Sigmoid colon (tissue), 7 donors: ENCODE measurements around the gene PTH. TPM values are rescaled to one million over a fixed set of nuclear protein-coding genes. Genes with fewer than 3 reads are reported as not detected.
A peak's percentile ranks its signal among the peaks of the same experiment; 100 is the strongest.

Source experiments
- DNase-seq: peaks from one replicate; pipeline ENCODE4 v3.0.0-alpha.2; 2019
- H3K27ac ChIP-seq, 4 donors: fragments of 200-600 bp; sonication (generic); one replicate each; pipeline ENCODE4 v1.5.1; 2016 to 2019; ENCODE audit warnings: mild to moderate bottlenecking in 1 of 4
- H3K27me3 ChIP-seq, 3 donors: fragments of 200-600 bp; sonication (generic); one replicate each; pipeline ENCODE4 v1.5.1; 2019; ENCODE audit warnings: mild to moderate bottlenecking in 1 of 3
- H3K36me3 ChIP-seq, 4 donors: fragments of 200-600 bp; sonication (generic); one replicate each; pipeline ENCODE4 v1.5.1; 2016 to 2019
- H3K4me1 ChIP-seq, 4 donors: fragments of 200-600 bp; sonication (generic); one replicate each; pipeline ENCODE4 v1.5.1; 2017 to 2019
- H3K4me3 ChIP-seq, 4 donors: fragments of 200-600 bp; sonication (generic); one replicate each; pipeline ENCODE4 v1.5.1; 2017 to 2019; ENCODE audit warnings: mild to moderate bottlenecking in 2 of 4, moderate library complexity in 1 of 4
- H3K9me3 ChIP-seq, 4 donors: fragments of 200-600 bp in 3 of 4; sonication (generic) in 3 of 4; one replicate each; pipeline versions ENCODE4 v1.5.1 to v1.6.1; 2013 to 2019
- EP300 ChIP-seq, 4 donors: sonication (generic); formaldehyde crosslinking; IDR thresholded peaks; one replicate each; pipeline ENCODE4 v1.6.1; 2017; ENCODE audit warnings: antibody characterized with exemption in 4 of 4
- POLR2A ChIP-seq, 2 donors: fragments of 450-650 bp; IDR thresholded peaks; one replicate each; pipeline ENCODE4 v1.6.1; 2016; ENCODE audit warnings: antibody characterized with exemption in 2 of 2, mild to moderate bottlenecking in 2 of 2, moderate library complexity in 2 of 2
- POLR2AphosphoS5 ChIP-seq, 4 donors: sonication (generic); formaldehyde crosslinking; IDR thresholded peaks; one replicate each; pipeline ENCODE4 v1.6.1; 2017; ENCODE audit warnings: antibody characterized with exemption in 4 of 4
- WGBS, 2 donors: extraction: QIAGEN DNeasy Blood & Tissue Kit; methylation state at CpG; one replicate each; pipeline ENCODE4 v1.1.7; 2013; 5-methylcytosine and 5-hydroxymethylcytosine counted together
- intact Hi-C: fragments of 100-400 bp; cut with DNase I; formaldehyde crosslinking; loops from one replicate; pipeline ENCODE4 v1.15.1; 2023
- polyA plus RNA-seq, 3 donors: library from polyadenylated mRNA; stranded (reverse); fragments of 200-250 nt; gene quantifications; one replicate each; pipeline ENCODE4 v1.2.3, GENCODE V29; 2013
- total RNA-seq, 4 donors: library from RNA; depleted of rRNA; stranded (reverse); fragments of >200 nt; gene quantifications; one replicate each; pipeline ENCODE4 v1.1.0, GENCODE V29; 2016
- TF ChIP-seq, protein P1 (sequence below), 4 experiments: fragments of 450-650 bp in 3 of 4; fragments of 200-600 bp in 1 of 4; IDR thresholded peaks; one replicate each; pipeline ENCODE4 v1.5.1; 2016 to 2019; ENCODE audit warnings: antibody characterized with exemption in 4 of 4, mild to moderate bottlenecking in 3 of 4, moderate library complexity in 2 of 4
- donor health status: healthy with polysubstance abuse.
- donor health status: Bipolar disorder and iron deficiency.
- donor health status: healthy.

PTH gene
- total and polyA plus RNA-seq, 7 donors: not detected

DNA sequence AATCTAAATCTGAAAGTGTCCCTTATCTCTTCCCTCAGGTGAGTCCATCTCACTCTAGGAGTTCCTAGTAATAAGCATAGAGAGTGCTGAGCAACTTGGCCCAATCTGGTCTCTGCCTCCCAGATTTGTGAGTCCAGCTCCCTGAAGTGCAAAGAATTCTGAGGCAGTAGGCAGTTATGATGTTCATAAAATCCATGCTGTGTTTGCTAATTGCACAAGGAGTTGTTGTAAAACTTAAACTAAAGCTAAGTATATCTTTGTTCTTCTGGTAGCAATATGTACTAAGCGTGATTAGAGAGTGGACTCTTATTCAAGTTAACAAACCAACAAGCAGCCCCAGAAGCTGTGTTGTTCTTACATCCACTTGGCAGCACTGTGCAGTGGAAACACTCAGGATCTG, 7.6 kb upstream of the PTH start:
- H3K9me3 ChIP-seq: no peaks in the 10 kb centered on the region
- no peak for DNase-seq
- no peaks in the 10 kb centered on the region for H3K27me3 ChIP-seq
- no peak overlapping the region for H3K27ac ChIP-seq
- H3K4me1 ChIP-seq: no peaks in the 10 kb centered on the region
- no peak overlapping the region for H3K4me3 ChIP-seq
- 22 to 58% methylated on average over 1 of the region's 1 CpG for WGBS, 2 donors
- no peaks in the 10 kb centered on the region for H3K36me3 ChIP-seq
- intact Hi-C loops: no loop called here
- TF ChIP-seq EP300 (IDR thresholded peaks at IDR 0.05) (no peak), POLR2AphosphoS5 (IDR thresholded peaks at IDR 0.05) (no peak), POLR2A (IDR thresholded peaks at IDR 0.05) (no peak)
- TF ChIP-seq, protein P1, sequence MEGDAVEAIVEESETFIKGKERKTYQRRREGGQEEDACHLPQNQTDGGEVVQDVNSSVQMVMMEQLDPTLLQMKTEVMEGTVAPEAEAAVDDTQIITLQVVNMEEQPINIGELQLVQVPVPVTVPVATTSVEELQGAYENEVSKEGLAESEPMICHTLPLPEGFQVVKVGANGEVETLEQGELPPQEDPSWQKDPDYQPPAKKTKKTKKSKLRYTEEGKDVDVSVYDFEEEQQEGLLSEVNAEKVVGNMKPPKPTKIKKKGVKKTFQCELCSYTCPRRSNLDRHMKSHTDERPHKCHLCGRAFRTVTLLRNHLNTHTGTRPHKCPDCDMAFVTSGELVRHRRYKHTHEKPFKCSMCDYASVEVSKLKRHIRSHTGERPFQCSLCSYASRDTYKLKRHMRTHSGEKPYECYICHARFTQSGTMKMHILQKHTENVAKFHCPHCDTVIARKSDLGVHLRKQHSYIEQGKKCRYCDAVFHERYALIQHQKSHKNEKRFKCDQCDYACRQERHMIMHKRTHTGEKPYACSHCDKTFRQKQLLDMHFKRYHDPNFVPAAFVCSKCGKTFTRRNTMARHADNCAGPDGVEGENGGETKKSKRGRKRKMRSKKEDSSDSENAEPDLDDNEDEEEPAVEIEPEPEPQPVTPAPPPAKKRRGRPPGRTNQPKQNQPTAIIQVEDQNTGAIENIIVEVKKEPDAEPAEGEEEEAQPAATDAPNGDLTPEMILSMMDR (IDR thresholded peaks at IDR 0.05): no peak

DNA sequence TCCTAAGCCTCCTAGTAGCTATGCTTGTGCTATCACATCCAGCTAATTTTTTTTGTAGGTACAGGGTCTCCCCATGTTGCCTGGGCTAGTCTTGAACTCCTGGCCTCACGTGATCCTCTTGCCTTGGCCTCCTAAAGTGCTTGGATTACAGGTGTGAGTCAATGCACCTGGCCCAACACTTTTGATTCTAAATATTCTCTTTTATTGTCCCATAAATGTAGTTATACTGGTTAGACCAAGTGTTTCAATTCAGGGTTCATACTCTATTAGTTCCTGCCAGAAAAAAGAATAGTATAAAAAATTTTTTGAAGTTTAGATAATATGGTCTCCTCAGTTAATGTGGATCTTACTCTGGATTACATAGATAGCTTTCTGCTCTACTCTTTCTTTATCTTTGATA, 6.7 kb upstream of the PTH start:
- H3K27me3 ChIP-seq: no peaks in the 10 kb centered on the region
- no peak overlapping the region for H3K27ac ChIP-seq
- no peak for DNase-seq
- no peak overlapping the region for H3K4me3 ChIP-seq
- no peaks in the 10 kb centered on the region for H3K4me1 ChIP-seq
- intact Hi-C loops: no loop called here
- H3K9me3 ChIP-seq: no peaks in the 10 kb centered on the region
- no peaks in the 10 kb centered on the region for H3K36me3 ChIP-seq
- 18 to 51% methylated on average over 1 of the region's 1 CpG for WGBS, 2 donors
- TF ChIP-seq, protein P1 (IDR thresholded peaks at IDR 0.05): no peak
- TF ChIP-seq POLR2AphosphoS5 (IDR thresholded peaks at IDR 0.05) (no peak), EP300 (IDR thresholded peaks at IDR 0.05) (no peak), POLR2A (IDR thresholded peaks at IDR 0.05) (no peak)

DNA sequence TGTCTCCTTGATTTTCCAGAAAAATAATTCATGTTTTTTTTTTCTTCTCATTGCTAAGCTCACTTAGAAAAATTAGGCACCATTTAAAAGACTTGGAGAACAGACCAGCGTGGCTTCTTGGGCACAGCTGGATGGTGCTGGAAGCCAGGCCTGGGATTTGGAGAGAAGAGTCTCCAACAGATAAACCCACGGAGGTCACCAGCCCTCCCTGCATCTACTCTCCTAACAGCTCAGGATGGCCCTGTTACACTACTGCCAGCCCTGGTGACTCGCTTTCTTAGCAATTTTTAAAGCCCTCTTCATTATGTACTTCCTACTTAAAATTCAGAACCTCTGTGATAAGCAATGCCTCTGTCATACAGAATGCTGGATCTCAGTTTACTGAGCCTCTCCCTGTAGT, 1.7 kb downstream of the PTH start:
- Histone ChIP-seq H3K4me1 (no peaks in the 10 kb centered on the region), H3K36me3 (no peaks in the 10 kb centered on the region), H3K27me3 (no peaks in the 10 kb centered on the region), H3K4me3 (no peak overlapping the region), H3K27ac (no peak overlapping the region), H3K9me3 (no peaks in the 10 kb centered on the region)
- WGBS, 2 donors: 69 to 78% methylated on average over 3 of the region's 3 CpGs
- TF ChIP-seq POLR2A (IDR thresholded peaks at IDR 0.05): no peak
- TF ChIP-seq EP300 (IDR thresholded peaks at IDR 0.05): no peak
- TF ChIP-seq, protein P1 (IDR thresholded peaks at IDR 0.05): no peak
- no peak for DNase-seq
- intact Hi-C loops: no loop called here

DNA sequence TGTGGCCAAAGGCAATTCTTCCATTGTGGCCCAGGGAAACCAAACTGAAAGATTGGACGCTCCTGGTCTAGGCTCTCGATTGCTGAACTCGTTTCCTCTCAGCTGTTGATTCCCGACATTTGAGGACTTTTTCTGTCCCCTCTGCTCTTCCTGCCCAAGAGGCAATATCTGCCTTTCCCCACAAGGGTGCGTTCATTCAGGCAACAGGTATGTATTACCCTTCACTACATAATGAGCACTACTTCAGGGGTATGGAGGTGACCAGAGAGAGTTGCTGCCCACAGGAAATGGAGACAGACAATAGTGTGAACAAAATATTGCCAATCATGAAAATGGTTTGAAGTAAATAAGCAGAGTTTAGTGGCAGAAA, 8.2 kb downstream of the PTH start:
- H3K36me3 ChIP-seq: no peaks in the 10 kb centered on the region
- no peak for DNase-seq
- no peaks in the 10 kb centered on the region for H3K4me1 ChIP-seq
- H3K27me3 ChIP-seq: no peaks in the 10 kb centered on the region
- WGBS, 2 donors: 54 to 56% methylated on average over 5 of the region's 5 CpGs
- no peak for TF ChIP-seq POLR2A (IDR thresholded peaks at IDR 0.05)
- TF ChIP-seq, protein P1 (IDR thresholded peaks at IDR 0.05): peak in 1 of 4 experiments; percentile 8
- H3K9me3 ChIP-seq: peaks cover 0 to 3% (median 0%) of the 10 kb centered on the region in 4 donors
- intact Hi-C loops: no loop called here
- H3K4me3 ChIP-seq: no peak overlapping the region
- H3K27ac ChIP-seq: no peak overlapping the region

DNA sequence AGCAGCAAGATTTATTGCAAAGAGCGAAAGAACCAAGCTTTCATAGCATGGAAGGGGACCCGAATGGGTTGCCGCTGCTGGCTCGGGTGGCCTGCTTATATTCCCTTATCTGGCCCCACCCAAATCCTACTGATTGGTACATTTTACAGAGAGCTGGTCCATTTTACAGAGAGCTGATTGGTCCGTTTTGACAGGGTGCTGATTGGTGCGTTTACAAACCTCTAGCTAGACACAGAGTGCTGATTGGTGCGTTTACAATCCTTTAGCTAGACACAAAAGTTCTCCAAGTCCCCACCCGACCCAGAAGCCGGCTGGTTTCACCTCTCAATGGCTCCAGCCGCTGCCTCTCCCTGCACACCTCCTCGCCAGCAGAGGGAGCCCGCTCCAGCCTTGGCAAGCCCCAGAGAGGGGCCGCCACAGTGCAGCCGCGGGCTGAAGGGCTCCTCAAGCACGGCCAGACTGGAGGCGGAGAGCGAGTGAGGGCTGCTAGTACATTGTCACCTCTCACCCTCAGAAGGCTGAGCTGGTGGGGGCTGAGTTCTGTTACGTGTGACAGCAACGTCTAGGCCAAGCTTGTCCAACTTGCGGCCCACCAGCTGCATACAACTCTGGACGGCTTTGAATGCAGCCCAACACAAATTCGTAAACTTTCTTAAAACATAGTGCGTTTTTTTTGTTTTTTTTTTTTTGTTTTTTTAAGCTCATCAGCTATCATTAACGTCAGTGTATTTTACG, 8.7 kb downstream of the PTH start:
- no peak overlapping the region for H3K27ac ChIP-seq
- intact Hi-C loops: no loop called here
- DNase-seq: no peak

More for the DNA sequence above, 8.7 kb downstream of the PTH start:
- Histone ChIP-seq H3K4me1 (no peaks in the 10 kb centered on the region), H3K27me3 (no peaks in the 10 kb centered on the region), H3K9me3 (peaks cover 0 to 3% (median 0%) of the 10 kb centered on the region in 4 donors), H3K4me3 (no peak overlapping the region), H3K36me3 (no peaks in the 10 kb centered on the region)
- TF ChIP-seq, protein P1 (IDR thresholded peaks at IDR 0.05): peak in 1 of 4 experiments; percentile 9
- TF ChIP-seq EP300 (IDR thresholded peaks at IDR 0.05): no peak
- WGBS, 2 donors: 60 to 70% methylated on average over 26 of the region's 26 CpGs
